H1 (cell line): ENCODE data around the gene MAN1C1. TPM values are rescaled to one million over a fixed set of nuclear protein-coding genes. Genes with fewer than 3 reads are reported as not detected.
A peak's percentile ranks its signal among the peaks of the same experiment; 100 is the strongest.

Experiments
- CHD2 ChIP-seq: IDR thresholded peaks from 2 replicates; pipeline ENCODE4 v1.6.1; 2012; ENCODE audit warnings: low read length, improper control_type of control experiment
- EZH2 ChIP-seq: fragments of 200-600 bp; sonication (generic); IDR thresholded peaks from 2 replicates; pipeline ENCODE4 v1.7.1; 2012; ENCODE audit warnings: low read depth, mild to moderate bottlenecking, moderate library complexity, low read length, inconsistent platforms; ENCODE audit not compliant: severe bottlenecking
- FOSL1 ChIP-seq: IDR thresholded peaks from 2 replicates; pipeline ENCODE4 v1.6.1; 2011; ENCODE audit warnings: mild to moderate bottlenecking, low read depth, low read length, moderate library complexity; ENCODE audit not compliant: insufficient read depth
- JUND ChIP-seq: IDR thresholded peaks from 2 replicates; pipeline ENCODE4 v1.6.1; 2011; ENCODE audit warnings: mild to moderate bottlenecking, improper control_type of control experiment, low read length
- MAX ChIP-seq: IDR thresholded peaks from 2 replicates; pipeline ENCODE4 v1.6.1; 2012; ENCODE audit warnings: inconsistent platforms
- RAD21 ChIP-seq, 2 experiments: IDR thresholded peaks in 1 of 2; conservative IDR thresholded peaks in 1 of 2; 2 replicates each; pipeline ENCODE4 v1.6.1; 2011; ENCODE audit warnings: low read depth in 2 of 2, low read length in 2 of 2, improper control_type of control experiment in 1 of 2, inconsistent platforms in 1 of 2, mild to moderate bottlenecking in 1 of 2, moderate library complexity in 1 of 2
- RXRA ChIP-seq: IDR thresholded peaks from 2 replicates; pipeline ENCODE4 v1.6.1; 2011; ENCODE audit warnings: low read depth, mild to moderate bottlenecking, low read length, moderate library complexity; ENCODE audit not compliant: insufficient read depth
- YY1 ChIP-seq: IDR thresholded peaks from 2 replicates; pipeline ENCODE4 v1.6.1; 2011; ENCODE audit warnings: low read depth, mild to moderate bottlenecking, low read length
- polyA plus RNA-seq, 7 experiments: library from polyadenylated mRNA; depleted of rRNA in 3 of 7; stranded (reverse) in 5 of 7; unstranded in 2 of 7; fragments of >200 nt in 5 of 7; fragments of 200-250 nt in 2 of 7; gene quantifications; 1 replicate in 5 of 7; 2 replicates in 1 of 7; 4 replicates in 1 of 7; pipeline versions ENCODE4 v1.2.1 to v1.2.3, GENCODE V29; 2011 to 2013; ENCODE audit warnings: missing spikeins in 2 of 7, mixed read lengths in 2 of 7
- total RNA-seq: library from RNA; stranded (reverse); fragmentation: NEBNext Ultra II Directional; extraction: Animal tissue kit (Norgen Biotek cat#: 25700); gene quantifications from 2 replicates; pipeline ENCODE4 v1.2.1, GENCODE V29; 2021

The MAN1C1 gene
- total and polyA plus RNA-seq, 2 of the 8 experiments (the other 6 are each of a cell fraction or from before 2014, with no cell fraction given), result 7.8 to 15.2 TPM

GRCh38 chr1:25810341-25811299 is 194.0 kb downstream of the MAN1C1 start (continued):
- no peak for TF ChIP-seq FOSL1
- TF ChIP-seq YY1, result peak; percentile 54; the same call in 1 of the 2 replicates
- peak; percentile 99 to 100 for TF ChIP-seq RAD21 (IDR thresholded peaks at IDR 0.05 in 1 of 2, conservative IDR thresholded peaks at IDR 0.05 in 1 of 2; ENCODE audit: low read depth in 2 of 2, low read length in 2 of 2)
- peak; percentile 61; the same call in 1 of the 2 replicates for TF ChIP-seq JUND
- 0 out of 2 replicates have a peak, but pooled peaks have one; percentile 76 for TF ChIP-seq RXRA
- no peak for TF ChIP-seq CHD2
- peak; percentile 37 for TF ChIP-seq MAX
- no peak for TF ChIP-seq EZH2
